K562 (cell line): ENCODE data around the gene NR5A2. TPM values are rescaled to one million over a fixed set of nuclear protein-coding genes. Genes with fewer than 3 reads are reported as not detected.
A peak's percentile ranks its signal among the peaks of the same experiment; 100 is the strongest.

Experiments
- ATAC-seq: fragments of 200-7000 bp; cut with Tn5 transposase; 3 replicates; pipeline ENCODE4 v1.9.1; 2020; ENCODE audit warnings: moderate library complexity
- BruUV-seq: library from RNA; stranded (reverse); fragments of 400-500 nt; replicated peaks from 2 replicates; lab custom pipeline; 2021; lab: Mats Ljungman, UMichigan
- CTCF ChIA-PET: fragments of 300-600 bp; formaldehyde crosslinking; extraction: SDS; loops from one replicate; lab custom pipeline; 2021; ENCODE audit warnings: low intra/inter-chr PET ratio; lab: Yijun Ruan, JAX
- POLR2A ChIA-PET: fragments of 300-600, 350-650 bp; sonication (Branson Sonifier 250); formaldehyde crosslinking; extraction: SDS; loops from one replicate; lab custom pipeline; 2021; ENCODE audit warnings: antibody characterized with exemption, inconsistent platforms; lab: Yijun Ruan, JAX
- DNase-seq, 4 experiments: peaks; one replicate each; pipeline versions ENCODE4 v3.0.0 to v3.0.0-alpha.2; 2011 to 2018; ENCODE audit warnings: low spot score in 3 of 4, mixed read lengths in 3 of 4; ENCODE audit errors: extremely low read depth in 1 of 4
- FAIRE-seq: peaks from 2 replicates; lab custom pipeline; 2011; peaks lifted over from hg19 to GRCh38; lab: Jason Lieb, UNC
- H2AFZ ChIP-seq: 2 replicates; pipeline ENCODE4 v1.6.0; 2011; ENCODE audit warnings: low read depth, low read length, control low read depth, inconsistent platforms
- H3K27ac ChIP-seq: fragments of 200-600 bp; 3 replicates; pipeline ENCODE4 v1.8.0; 2011; ENCODE audit warnings: low read depth, mild to moderate bottlenecking, control low read depth, inconsistent platforms, low read length, moderate library complexity, mixed read lengths; ENCODE audit errors: extremely low read depth
- H3K27me3 ChIP-seq, 2 experiments: fragments of 300-600 bp in 1 of 2; 2 replicates in 1 of 2; 3 replicates in 1 of 2; pipeline versions ENCODE4 v1.6.0 to v1.8.0; 2011; ENCODE audit warnings: inconsistent platforms in 2 of 2, low read length in 2 of 2, mild to moderate bottlenecking in 1 of 2, mixed read lengths in 1 of 2, moderate library complexity in 1 of 2; ENCODE audit not compliant: control insufficient read depth in 2 of 2, insufficient read depth in 2 of 2
- H3K36me3 ChIP-seq: fragments of 300-600 bp; 3 replicates; pipeline ENCODE4 v1.8.0; 2011; ENCODE audit warnings: mild to moderate bottlenecking, low read length, inconsistent platforms; ENCODE audit not compliant: control insufficient read depth, insufficient read depth
- H3K4me1 ChIP-seq, 2 experiments: fragments of 200-600 bp in 1 of 2; replicated peaks in 1 of 2; 2 replicates in 1 of 2; 3 replicates in 1 of 2; pipeline versions ENCODE4 v1.5.1 to v1.8.0; 2011; ENCODE audit warnings: inconsistent platforms in 2 of 2, low read length in 2 of 2, mild to moderate bottlenecking in 1 of 2, mixed read lengths in 1 of 2, moderate library complexity in 1 of 2; ENCODE audit not compliant: control insufficient read depth in 2 of 2, insufficient read depth in 2 of 2
- H3K4me2 ChIP-seq: 2 replicates; pipeline ENCODE4 v1.6.1; 2011; ENCODE audit warnings: low read length, control low read depth, inconsistent platforms, mixed read lengths; ENCODE audit not compliant: insufficient read depth
- H3K4me3 ChIP-seq: fragments of 200-600 bp; sonication (generic), shearing (Covaris generic); 2 replicates; pipeline ENCODE4 v1.5.1; 2016; ENCODE audit warnings: control low read depth, inconsistent platforms
- H3K79me2 ChIP-seq: fragments of 200-600 bp; 3 replicates; pipeline ENCODE4 v1.8.0; 2011; ENCODE audit warnings: low read length, inconsistent platforms; ENCODE audit not compliant: control insufficient read depth, insufficient read depth
- H3K9ac ChIP-seq, 2 experiments: 2 replicates each; pipeline versions ENCODE4 v1.6.0 to v1.6.1; 2011; ENCODE audit warnings: low read depth in 2 of 2, low read length in 2 of 2, control low read depth in 1 of 2, inconsistent platforms in 1 of 2, mild to moderate bottlenecking in 1 of 2, mixed read lengths in 1 of 2; ENCODE audit not compliant: insufficient read depth in 1 of 2
- H3K9me1 ChIP-seq: one replicate; pipeline ENCODE4 v1.6.0; 2011; ENCODE audit warnings: inconsistent platforms, mild to moderate bottlenecking, low read length, moderate library complexity; ENCODE audit not compliant: control insufficient read depth, insufficient read depth
- H3K9me3 ChIP-seq: replicated peaks from 2 replicates; pipeline ENCODE4 v1.5.1; 2011; ENCODE audit warnings: low read depth, low read length, inconsistent platforms; ENCODE audit not compliant: control insufficient read depth, insufficient read depth
- H4K20me1 ChIP-seq: replicated peaks from 2 replicates; pipeline ENCODE4 v1.6.1; 2011; ENCODE audit warnings: low read length, inconsistent platforms, mixed read lengths; ENCODE audit not compliant: control insufficient read depth, insufficient read depth
- ASH1L ChIP-seq: fragments of 450-650 bp; IDR thresholded peaks from 2 replicates; pipeline ENCODE4 v1.6.1; 2018; ENCODE audit warnings: borderline replicate concordance, mild to moderate bottlenecking, low read depth; ENCODE audit not compliant: partially characterized antibody
- BHLHE40 ChIP-seq: IDR thresholded peaks from 2 replicates; pipeline ENCODE4 v1.6.1; 2011; ENCODE audit warnings: low read length, improper control_type of control experiment
- C11orf30 ChIP-seq: fragments of 450-650 bp; IDR thresholded peaks from 2 replicates; pipeline ENCODE4 v1.6.1; 2016; ENCODE audit warnings: low read depth, mild to moderate bottlenecking
- CREB3 ChIP-seq: fragments of 450-650 bp; conservative IDR thresholded peaks from 2 replicates; pipeline ENCODE4 v1.6.1; 2016; ENCODE audit warnings: missing genetic modification characterization, low read depth, mild to moderate bottlenecking, missing compliant biosample characterization, moderate library complexity
- KAT8 ChIP-seq: fragments of 450-650 bp; IDR thresholded peaks from 2 replicates; pipeline ENCODE4 v1.6.1; 2016; ENCODE audit warnings: low read depth, mild to moderate bottlenecking
- MAFG ChIP-seq: fragments of 450-650 bp; conservative IDR thresholded peaks from 2 replicates; pipeline ENCODE4 v1.6.1; 2016; ENCODE audit warnings: missing genetic modification characterization, missing compliant biosample characterization
- POLR3A ChIP-seq: IDR thresholded peaks from 2 replicates; pipeline ENCODE4 v1.6.1; 2011; ENCODE audit warnings: borderline replicate concordance, mild to moderate bottlenecking, moderate library complexity; ENCODE audit not compliant: insufficient read length, insufficient read depth; ENCODE audit errors: extremely low read depth
- RHOXF2B ChIP-seq: fragments of 250-450 bp; sonication (Bioruptor Pico); conservative IDR thresholded peaks from 2 replicates; pipeline ENCODE4 v1.5.1; 2021
- RNF219 ChIP-seq: fragments of 250-450 bp; sonication (Bioruptor Pico); IDR thresholded peaks from 2 replicates; pipeline ENCODE4 v1.5.0; 2022; ENCODE audit warnings: mild to moderate bottlenecking
- SNIP1 ChIP-seq: fragments of 450-650 bp; IDR thresholded peaks from 2 replicates; pipeline ENCODE4 v1.7.1; 2017; ENCODE audit warnings: low read depth, mild to moderate bottlenecking
- ZNF212 ChIP-seq: fragments of 450-650 bp; formaldehyde crosslinking; IDR thresholded peaks from 2 replicates; pipeline ENCODE4 v1.4.0; 2020; ENCODE audit warnings: mild to moderate bottlenecking
- ZNF316 ChIP-seq: fragments of 450-650 bp; IDR thresholded peaks from 2 replicates; pipeline ENCODE4 v1.6.1; 2016
- WGBS: fragments of 100-300 bp; shearing (Covaris generic); methylation state at CpG from one replicate; pipeline ENCODE4 v1.1.6; 2016; ENCODE audit warnings: low coverage, mixed read lengths; ENCODE audit not compliant: insufficient coverage; ENCODE audit errors: missing lambda C conversion rate; 5-methylcytosine and 5-hydroxymethylcytosine counted together
- in situ Hi-C: fragments of 300-500 bp; cut with MboI; formaldehyde crosslinking; loops from 4 replicates; pipeline ENCODE4 v1.15.0; 2018; ENCODE audit warnings: inconsistent platforms, mixed read lengths
- intact Hi-C: fragments of 100-400 bp; cut with micrococcal nuclease; formaldehyde crosslinking; loops from 2 replicates; pipeline ENCODE4 v1.14.2; 2022
- polyA plus RNA-seq, 8 experiments: library from polyadenylated mRNA; depleted of rRNA in 4 of 8; stranded (reverse) in 5 of 8; unstranded in 3 of 8; fragments of >200 nt; fragmentation: Nextera tagmentation in 2 of 8; fragmentation: Illumina TruSeq in 1 of 8; extraction: Ambion mirVana in 2 of 8; extraction: Trizol in 1 of 8; gene quantifications; 2 replicates each; pipeline versions ENCODE4 v1.2.1 to v1.2.3, GENCODE V29; 2011 to 2014; ENCODE audit warnings: inconsistent platforms in 1 of 8, missing spikeins in 1 of 8
- total RNA-seq, 7 experiments: library from RNA; depleted of rRNA in 6 of 7; stranded (reverse); fragments of >200 nt in 6 of 7; fragmentation: Illumina TruSeq in 2 of 7; extraction: Trizol in 2 of 7; gene quantifications; 2 replicates each; pipeline versions ENCODE4 v1.2.1 to v1.2.3, GENCODE V29; 2011 to 2021; ENCODE audit warnings: low replicate concordance in 1 of 7

NR5A2 gene
- total and polyA plus RNA-seq, 9 of the 15 experiments (the other 6 are each of a cell fraction or from before 2014, with no cell fraction given), result 0.13 to 0.40 (median 0.29) TPM

GRCh38 chr1:200136384-200136783, 108.9 kb downstream of the NR5A2 start:
- no peak for TF ChIP-seq ASH1L
- TF ChIP-seq RHOXF2B (CRISPR knock-in tag), result no peak
- TF ChIP-seq BHLHE40, result no peak
- TF ChIP-seq MAFG (tag), result peak; percentile 43; the same call in 1 of the 2 replicates
- no peak for TF ChIP-seq SNIP1
- no peak for TF ChIP-seq CREB3 (tag)
- peak; percentile 47; the same call in 1 of the 2 replicates for TF ChIP-seq C11orf30
- no peak for TF ChIP-seq RNF219
- peak; percentile 66; the same call in 1 of the 2 replicates for TF ChIP-seq ZNF316
- TF ChIP-seq KAT8, result no peak
- TF ChIP-seq POLR3A, result no peak
- no peak for TF ChIP-seq ZNF212
- peaks cover 4 to 5% of the 10 kb centered on the region in 2 experiments; a peak in 4 of 5 replicates for H3K27me3 ChIP-seq
- ChIA-PET POLR2A (interaction anchor here (0.7 kb wide), 1 partner anchor 8 kb away, joined by 4 read pairs; no protein-coding TSS in a partner anchor), CTCF (no interaction called here)
- no peak overlapping the region for H3K4me3 ChIP-seq
- H3K36me3 ChIP-seq, result no peaks in the 10 kb centered on the region
- no peaks in the 10 kb centered on the region for H3K9me1 ChIP-seq
- H3K4me1 ChIP-seq, result no peaks in the 10 kb centered on the region
- H3K4me2 ChIP-seq, result no peak overlapping the region
- intact Hi-C loops, result loop anchor here (5.0 to 10.0 kb wide), 4 partner anchors 46 to 378 kb away; no protein-coding TSS in a partner anchor
- ATAC-seq, result no peak
- no peak overlapping the region for H2AFZ ChIP-seq
- DNase-seq, result no peak
- no TSS peak for BruUV-seq
- no peaks in the 10 kb centered on the region for H4K20me1 ChIP-seq
- no peak overlapping the region for H3K27ac ChIP-seq
- FAIRE-seq, result no peak
- no peaks in the 10 kb centered on the region for H3K79me2 ChIP-seq
- 13% methylated on average over 2 of the region's 2 CpGs for WGBS
- in situ Hi-C loops, result no loop called here
- no peak overlapping the region for H3K9ac ChIP-seq
- H3K9me3 ChIP-seq, result no peaks in the 10 kb centered on the region
